ENCODE results near the gene DTX3L. TPM values are rescaled to one million over a fixed set of nuclear protein-coding genes. Genes with fewer than 3 reads are reported as not detected.

DTX3L gene
- total and polyA plus RNA-seq, 10 of the 15 experiments (the other 5 are each of a cell fraction or from before 2014, with no cell fraction given): 9.9 to 41.4 (median 21.7) TPM

GRCh38 chr3:122621112-122621511, 57.0 kb downstream of the DTX3L start (continued):
- TF ChIP-seq CUX1 (IDR thresholded peaks at IDR 0.05; ENCODE audit: insufficient replicate concordance, low read depth, low read length): no peak
- TF ChIP-seq NFYB (IDR thresholded peaks at IDR 0.05; ENCODE audit: insufficient read depth, low read depth, low read length): no peak
- no peak for TF ChIP-seq TCF3 (IDR thresholded peaks at IDR 0.05; ENCODE audit: borderline replicate concordance, insufficient read depth, low read depth, low read length)
- TF ChIP-seq, protein P1, sequence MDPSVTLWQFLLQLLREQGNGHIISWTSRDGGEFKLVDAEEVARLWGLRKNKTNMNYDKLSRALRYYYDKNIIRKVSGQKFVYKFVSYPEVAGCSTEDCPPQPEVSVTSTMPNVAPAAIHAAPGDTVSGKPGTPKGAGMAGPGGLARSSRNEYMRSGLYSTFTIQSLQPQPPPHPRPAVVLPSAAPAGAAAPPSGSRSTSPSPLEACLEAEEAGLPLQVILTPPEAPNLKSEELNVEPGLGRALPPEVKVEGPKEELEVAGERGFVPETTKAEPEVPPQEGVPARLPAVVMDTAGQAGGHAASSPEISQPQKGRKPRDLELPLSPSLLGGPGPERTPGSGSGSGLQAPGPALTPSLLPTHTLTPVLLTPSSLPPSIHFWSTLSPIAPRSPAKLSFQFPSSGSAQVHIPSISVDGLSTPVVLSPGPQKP (IDR thresholded peaks at IDR 0.05; ENCODE audit: low read depth, low read length): no peak
- TF ChIP-seq, protein P2, sequence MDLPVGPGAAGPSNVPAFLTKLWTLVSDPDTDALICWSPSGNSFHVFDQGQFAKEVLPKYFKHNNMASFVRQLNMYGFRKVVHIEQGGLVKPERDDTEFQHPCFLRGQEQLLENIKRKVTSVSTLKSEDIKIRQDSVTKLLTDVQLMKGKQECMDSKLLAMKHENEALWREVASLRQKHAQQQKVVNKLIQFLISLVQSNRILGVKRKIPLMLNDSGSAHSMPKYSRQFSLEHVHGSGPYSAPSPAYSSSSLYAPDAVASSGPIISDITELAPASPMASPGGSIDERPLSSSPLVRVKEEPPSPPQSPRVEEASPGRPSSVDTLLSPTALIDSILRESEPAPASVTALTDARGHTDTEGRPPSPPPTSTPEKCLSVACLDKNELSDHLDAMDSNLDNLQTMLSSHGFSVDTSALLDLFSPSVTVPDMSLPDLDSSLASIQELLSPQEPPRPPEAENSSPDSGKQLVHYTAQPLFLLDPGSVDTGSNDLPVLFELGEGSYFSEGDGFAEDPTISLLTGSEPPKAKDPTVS (IDR thresholded peaks at IDR 0.05; ENCODE audit: low read depth, low read length): no peak
- TF ChIP-seq E2F8 (IDR thresholded peaks at IDR 0.05; ENCODE audit: low read depth, partially characterized antibody): no peak
- TF ChIP-seq POLR2AphosphoS2 (IDR thresholded peaks at IDR 0.05; ENCODE audit: low read depth, low read length): no peak
- TF ChIP-seq CREM (IDR thresholded peaks at IDR 0.05; ENCODE audit: low read depth): no peak
- TF ChIP-seq ZNF217 (IDR thresholded peaks at IDR 0.05): no peak
- no peak for TF ChIP-seq ESRRA (IDR thresholded peaks at IDR 0.05; ENCODE audit: low read length)
- TF ChIP-seq CHD4 (IDR thresholded peaks at IDR 0.05): no peak
- no peak for TF ChIP-seq POLR2AphosphoS5 (IDR thresholded peaks at IDR 0.05; ENCODE audit: low read length)
- no peak for TF ChIP-seq FOXM1 (IDR thresholded peaks at IDR 0.05; ENCODE audit: low read depth, low read length)
- TF ChIP-seq, protein P3, sequence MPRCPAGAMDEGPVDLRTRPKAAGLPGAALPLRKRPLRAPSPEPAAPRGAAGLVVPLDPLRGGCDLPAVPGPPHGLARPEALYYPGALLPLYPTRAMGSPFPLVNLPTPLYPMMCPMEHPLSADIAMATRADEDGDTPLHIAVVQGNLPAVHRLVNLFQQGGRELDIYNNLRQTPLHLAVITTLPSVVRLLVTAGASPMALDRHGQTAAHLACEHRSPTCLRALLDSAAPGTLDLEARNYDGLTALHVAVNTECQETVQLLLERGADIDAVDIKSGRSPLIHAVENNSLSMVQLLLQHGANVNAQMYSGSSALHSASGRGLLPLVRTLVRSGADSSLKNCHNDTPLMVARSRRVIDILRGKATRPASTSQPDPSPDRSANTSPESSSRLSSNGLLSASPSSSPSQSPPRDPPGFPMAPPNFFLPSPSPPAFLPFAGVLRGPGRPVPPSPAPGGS (IDR thresholded peaks at IDR 0.05; ENCODE audit: borderline replicate concordance, insufficient read depth, low read depth, low read length, poor library complexity, severe bottlenecking): no peak
- peak; percentile 19 for TF ChIP-seq MEF2B (IDR thresholded peaks at IDR 0.05; ENCODE audit: partially characterized antibody, poor library complexity, severe bottlenecking)
- no peak for TF ChIP-seq GATAD2B (conservative IDR thresholded peaks at IDR 0.05; ENCODE audit: low read depth)
- TF ChIP-seq IRF4 (IDR thresholded peaks at IDR 0.05; ENCODE audit: low read depth, low read length): no peak
- TF ChIP-seq POLR2A (IDR thresholded peaks at IDR 0.05; ENCODE audit: low read depth, low read length): no peak
- no peak for TF ChIP-seq FOS (IDR thresholded peaks at IDR 0.05; ENCODE audit: borderline replicate concordance, extremely low read depth, insufficient read length)
